H9 (cell line): Measurements from ENCODE around the gene VOPP1. TPM values are rescaled to one million over a fixed set of nuclear protein-coding genes. Genes with fewer than 3 reads are reported as not detected.

Experiments used
- DNase-seq: peaks from one replicate; pipeline ENCODE4 v3.0.0-alpha.2; 2017
- H2AFZ ChIP-seq: one replicate; pipeline ENCODE4 v1.6.1; 2013; ENCODE audit warnings: mild to moderate bottlenecking, low read length, control low read depth, moderate library complexity
- H2AK5ac ChIP-seq: 2 replicates; pipeline ENCODE4 v1.6.1; 2013; ENCODE audit warnings: low read length, control low read depth, mixed read lengths; ENCODE audit not compliant: insufficient read length
- H2BK120ac ChIP-seq: one replicate; pipeline ENCODE4 v1.6.1; 2013; ENCODE audit warnings: low read depth, mild to moderate bottlenecking, low read length, control low read depth, inconsistent platforms; ENCODE audit not compliant: poor library complexity, severe bottlenecking
- H2BK12ac ChIP-seq: 2 replicates; pipeline ENCODE4 v1.6.1; 2013; ENCODE audit warnings: low read length, control low read depth, mixed read lengths, low read depth; ENCODE audit not compliant: insufficient read length
- H2BK15ac ChIP-seq: 2 replicates; pipeline ENCODE4 v1.6.1; 2013; ENCODE audit warnings: low read depth, low read length, control low read depth
- H2BK20ac ChIP-seq: one replicate; pipeline ENCODE4 v1.6.1; 2013; ENCODE audit warnings: low read depth, mild to moderate bottlenecking, low read length, control low read depth, inconsistent platforms; ENCODE audit not compliant: poor library complexity, severe bottlenecking
- H2BK5ac ChIP-seq: 2 replicates; pipeline ENCODE4 v1.6.1; 2013; ENCODE audit warnings: low read length, control low read depth, mixed read lengths; ENCODE audit not compliant: insufficient read length
- H3K14ac ChIP-seq: 2 replicates; pipeline ENCODE4 v1.6.1; 2013; ENCODE audit warnings: low read length, control low read depth; ENCODE audit not compliant: insufficient read depth
- H3K18ac ChIP-seq: 2 replicates; pipeline ENCODE4 v1.6.1; 2013; ENCODE audit warnings: low read depth, mild to moderate bottlenecking, mixed read lengths, low read length, control low read depth; ENCODE audit not compliant: insufficient read length
- H3K23ac ChIP-seq: 2 replicates; pipeline ENCODE4 v1.6.1; 2013; ENCODE audit warnings: low read length, control low read depth, mixed read lengths, low read depth; ENCODE audit not compliant: insufficient read length
- H3K23me2 ChIP-seq: 2 replicates; pipeline ENCODE4 v1.6.1; 2013; ENCODE audit warnings: low read depth, mild to moderate bottlenecking, mixed read lengths, low read length, control low read depth; ENCODE audit not compliant: insufficient read length, poor library complexity, severe bottlenecking
- H3K27ac ChIP-seq: 2 replicates; pipeline ENCODE4 v1.5.1; 2013; ENCODE audit warnings: low read length, control low read depth, mixed read lengths, low read depth; ENCODE audit not compliant: insufficient read length
- H3K27me3 ChIP-seq: 2 replicates; pipeline ENCODE4 v1.6.1; 2013; ENCODE audit warnings: low read length, control low read depth, inconsistent platforms; ENCODE audit not compliant: insufficient read depth
- H3K4ac ChIP-seq: 2 replicates; pipeline ENCODE4 v1.6.1; 2013; ENCODE audit warnings: low read depth, mild to moderate bottlenecking, control low read depth, inconsistent platforms, low read length, moderate library complexity
- H3K4me1 ChIP-seq: 2 replicates; pipeline ENCODE4 v1.6.1; 2013; ENCODE audit warnings: low read length, control low read depth, inconsistent platforms; ENCODE audit not compliant: insufficient read depth
- H3K4me2 ChIP-seq: 2 replicates; pipeline ENCODE4 v1.6.1; 2013; ENCODE audit warnings: low read length, control low read depth, mixed read lengths; ENCODE audit not compliant: insufficient read length, insufficient read depth
- H3K56ac ChIP-seq: 2 replicates; pipeline ENCODE4 v1.6.1; 2013; ENCODE audit warnings: low read depth, mild to moderate bottlenecking, mixed read lengths, low read length, control low read depth; ENCODE audit not compliant: insufficient read length
- H3K79me1 ChIP-seq: 2 replicates; pipeline ENCODE4 v1.6.1; 2013; ENCODE audit warnings: low read depth, mild to moderate bottlenecking, moderate library complexity, low read length, control low read depth, inconsistent platforms; ENCODE audit not compliant: insufficient read depth, poor library complexity, severe bottlenecking
- H3K79me2 ChIP-seq: 2 replicates; pipeline ENCODE4 v1.6.1; 2013; ENCODE audit warnings: low read length, control low read depth, inconsistent platforms; ENCODE audit not compliant: insufficient read depth
- H3K9ac ChIP-seq: 2 replicates; pipeline ENCODE4 v1.6.1; 2013; ENCODE audit warnings: low read length, control low read depth, mixed read lengths; ENCODE audit not compliant: insufficient read length; ENCODE audit errors: extremely low read depth
- H3K9me3 ChIP-seq: one replicate; pipeline ENCODE4 v1.6.1; 2013; ENCODE audit warnings: low read depth, low read length, inconsistent platforms; ENCODE audit not compliant: control insufficient read depth
- H3T11ph ChIP-seq: one replicate; pipeline ENCODE4 v1.6.1; 2013; ENCODE audit warnings: mild to moderate bottlenecking, low read length, control low read depth, inconsistent platforms
- H4K20me1 ChIP-seq: one replicate; pipeline ENCODE4 v1.6.1; 2013; ENCODE audit not compliant: control insufficient read depth, insufficient read length, insufficient read depth
- H4K5ac ChIP-seq: 2 replicates; pipeline ENCODE4 v1.6.1; 2013; ENCODE audit warnings: low read depth, mild to moderate bottlenecking, mixed read lengths, low read length, control low read depth; ENCODE audit not compliant: insufficient read length
- H4K8ac ChIP-seq: replicated peaks from 2 replicates; pipeline ENCODE4 v1.6.1; 2013; ENCODE audit warnings: low read length, control low read depth, mixed read lengths, low read depth; ENCODE audit not compliant: insufficient read length
- H4K91ac ChIP-seq: 2 replicates; pipeline ENCODE4 v1.6.1; 2013; ENCODE audit warnings: low read depth, mild to moderate bottlenecking, moderate library complexity, mixed read lengths, low read length, control low read depth; ENCODE audit not compliant: insufficient read length
- H3K27ac Mint-ChIP-seq, 3 experiments: 2 replicates in 2 of 3; 3 replicates in 1 of 3; pipeline ENCODE4 v1.8.0; 2020 to 2021; ENCODE audit warnings: mixed read lengths in 3 of 3, mild to moderate bottlenecking in 1 of 3, moderate library complexity in 1 of 3
- H3K27me3 Mint-ChIP-seq: 2 replicates; pipeline ENCODE4 v1.8.0; 2021; ENCODE audit warnings: low read depth, mild to moderate bottlenecking, moderate library complexity, mixed read lengths
- H3K36me3 Mint-ChIP-seq, 3 experiments: 2 replicates in 2 of 3; 3 replicates in 1 of 3; pipeline ENCODE4 v1.8.0; 2020 to 2021; ENCODE audit warnings: low read depth in 3 of 3, mixed read lengths in 3 of 3; ENCODE audit not compliant: insufficient read depth in 1 of 3
- H3K4me1 Mint-ChIP-seq, 2 experiments: 2 replicates each; pipeline ENCODE4 v1.8.0; 2020; ENCODE audit warnings: mixed read lengths in 2 of 2
- H3K4me3 Mint-ChIP-seq, 2 experiments: 2 replicates in 1 of 2; 3 replicates in 1 of 2; pipeline ENCODE4 v1.8.0; 2020 to 2021; ENCODE audit warnings: mild to moderate bottlenecking in 2 of 2, mixed read lengths in 2 of 2, moderate library complexity in 1 of 2
- H3K9me3 Mint-ChIP-seq, 2 experiments: 2 replicates in 1 of 2; 3 replicates in 1 of 2; pipeline ENCODE4 v1.8.0; 2020; ENCODE audit warnings: mild to moderate bottlenecking in 2 of 2, mixed read lengths in 2 of 2, moderate library complexity in 1 of 2
- CTCF ChIP-seq: fragments of 200-600 bp; sonication (generic); conservative IDR thresholded peaks from 3 replicates; pipeline ENCODE4 v1.8.0; 2021; ENCODE audit warnings: antibody characterized with exemption, mild to moderate bottlenecking
- WGBS: extraction: QIAGEN DNeasy Blood & Tissue Kit; methylation state at CpG from one replicate; pipeline ENCODE4 v1.1.7; 2013; ENCODE audit warnings: missing lambda C conversion rate, low lambda C conversion rate, mixed read lengths; ENCODE audit not compliant: insufficient read length; ENCODE audit errors: extremely low coverage; 5-methylcytosine and 5-hydroxymethylcytosine counted together
- total RNA-seq: library from RNA; stranded (reverse); gene quantifications from 2 replicates; pipeline ENCODE4 v1.2.1, GENCODE V29; 2021

VOPP1 gene
- total RNA-seq, 1 experiment from 2014 or later: 55.7 TPM

GRCh38 chr7:55589905-55590304 is 17.6 kb upstream of the VOPP1 start:
- no peaks in the 10 kb centered on the region; the same call in 1 of the 2 replicates for H3K79me2 ChIP-seq
- no peak overlapping the region for H3K4me2 ChIP-seq
- no peak overlapping the region for H3K27ac ChIP-seq
- no peaks in the 10 kb centered on the region for H3K4me1 ChIP-seq
- H2BK12ac ChIP-seq: no peak overlapping the region
- no peaks in the 10 kb centered on the region for H3K36me3 Mint-ChIP-seq
- no peak overlapping the region for H3K27ac Mint-ChIP-seq
- peaks cover 0 to 3% of the 10 kb centered on the region in 2 experiments; a peak in 2 of 4 replicates for H3K4me1 Mint-ChIP-seq
- no peak overlapping the region for H2BK5ac ChIP-seq
- H3K23me2 ChIP-seq: no peaks in the 10 kb centered on the region
- H3K56ac ChIP-seq: no peak overlapping the region
- H3K9me3 Mint-ChIP-seq: 0 out of 5 replicates have a peak, but pooled peaks cover 0 to 2% of the 10 kb centered on the region in 2 experiments
- DNase-seq: no peak
- peaks cover 3% of the 10 kb centered on the region for H4K20me1 ChIP-seq
- H2BK15ac ChIP-seq: no peak overlapping the region
- H3K14ac ChIP-seq: no peak overlapping the region
- H2AFZ ChIP-seq: no peak overlapping the region
- H2BK120ac ChIP-seq: no peak overlapping the region
- no peak overlapping the region for H3K9ac ChIP-seq
- no peaks in the 10 kb centered on the region for H3K9me3 ChIP-seq
- H3K27me3 Mint-ChIP-seq: peaks cover 18% of the 10 kb centered on the region
- H2AK5ac ChIP-seq: no peak overlapping the region
- H3K4me3 Mint-ChIP-seq: no peak overlapping the region
- no peaks in the 10 kb centered on the region for H3K27me3 ChIP-seq
- no peak overlapping the region for H2BK20ac ChIP-seq
- H4K91ac ChIP-seq: no peak overlapping the region
- TF ChIP-seq CTCF: no peak
- H3K23ac ChIP-seq: no peak overlapping the region
- H3T11ph ChIP-seq: no peak overlapping the region
- no peaks in the 10 kb centered on the region for H3K79me1 ChIP-seq
- WGBS: no CpG with 5 or more reads among the region's 1 CpG
- no peak overlapping the region for H4K5ac ChIP-seq
- no peak overlapping the region for H3K4ac ChIP-seq
- H4K8ac ChIP-seq: no peak overlapping the region
- H3K18ac ChIP-seq: no peak overlapping the region
